ENCODE data around the gene ZBTB46. TPM values are rescaled to one million over a fixed set of nuclear protein-coding genes. Genes with fewer than 3 reads are reported as not detected.
A peak's percentile ranks its signal among the peaks of the same experiment; 100 is the strongest.
"Not testable (repeated sequence)": the region's sequence is repeated elsewhere in the genome, so short reads cannot be mapped to it uniquely, and the experiment has no call there.

ZBTB46 gene
- total RNA-seq, 1 donor, result 0.36 TPM

DNA sequence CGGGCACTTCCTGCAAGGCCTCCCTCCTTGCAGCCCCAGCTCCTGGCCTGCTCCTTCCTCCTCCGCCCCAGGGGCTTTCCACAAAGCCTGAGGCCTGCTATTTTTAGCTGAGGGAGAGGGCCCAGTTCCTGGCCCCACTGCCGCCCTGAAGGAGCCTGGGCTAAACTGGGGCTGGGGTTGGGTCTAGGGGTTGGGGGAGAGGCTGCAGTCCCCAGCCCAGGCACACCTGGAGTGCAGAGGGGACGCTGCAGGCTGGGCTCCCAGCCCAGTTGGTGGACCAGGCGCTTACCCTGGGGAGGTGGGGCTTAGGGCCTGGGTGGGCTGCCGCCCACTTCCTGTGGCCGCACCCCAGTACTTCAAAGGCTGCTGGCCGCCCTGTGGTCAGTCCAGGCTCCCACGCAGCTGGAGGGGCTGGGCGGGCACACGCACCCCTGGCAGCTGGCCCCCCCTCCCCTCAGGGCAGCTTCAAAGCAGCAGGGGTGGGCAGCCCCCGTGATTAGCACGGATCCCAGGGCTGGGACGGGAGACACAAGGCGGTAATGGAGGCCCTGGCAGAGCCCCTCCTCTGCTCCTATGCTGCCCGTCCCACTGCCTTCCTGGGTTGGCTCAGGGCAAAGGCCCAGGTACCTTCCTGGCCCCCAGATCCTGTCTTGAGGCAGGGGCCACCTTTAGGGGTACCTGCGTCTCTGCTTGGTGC is 23.2 kb upstream of the ZBTB46 start:
- H3K36me3 ChIP-seq (ENCODE audit: insufficient read depth, low read length), result no peaks in the 10 kb centered on the region
- peaks cover 19% of the 10 kb centered on the region for H3K27me3 ChIP-seq (ENCODE audit: insufficient read depth, low read length)
- peaks cover 11% of the 10 kb centered on the region for H4K20me1 ChIP-seq (ENCODE audit: insufficient read depth, low read length)
- TF ChIP-seq, protein P1, sequence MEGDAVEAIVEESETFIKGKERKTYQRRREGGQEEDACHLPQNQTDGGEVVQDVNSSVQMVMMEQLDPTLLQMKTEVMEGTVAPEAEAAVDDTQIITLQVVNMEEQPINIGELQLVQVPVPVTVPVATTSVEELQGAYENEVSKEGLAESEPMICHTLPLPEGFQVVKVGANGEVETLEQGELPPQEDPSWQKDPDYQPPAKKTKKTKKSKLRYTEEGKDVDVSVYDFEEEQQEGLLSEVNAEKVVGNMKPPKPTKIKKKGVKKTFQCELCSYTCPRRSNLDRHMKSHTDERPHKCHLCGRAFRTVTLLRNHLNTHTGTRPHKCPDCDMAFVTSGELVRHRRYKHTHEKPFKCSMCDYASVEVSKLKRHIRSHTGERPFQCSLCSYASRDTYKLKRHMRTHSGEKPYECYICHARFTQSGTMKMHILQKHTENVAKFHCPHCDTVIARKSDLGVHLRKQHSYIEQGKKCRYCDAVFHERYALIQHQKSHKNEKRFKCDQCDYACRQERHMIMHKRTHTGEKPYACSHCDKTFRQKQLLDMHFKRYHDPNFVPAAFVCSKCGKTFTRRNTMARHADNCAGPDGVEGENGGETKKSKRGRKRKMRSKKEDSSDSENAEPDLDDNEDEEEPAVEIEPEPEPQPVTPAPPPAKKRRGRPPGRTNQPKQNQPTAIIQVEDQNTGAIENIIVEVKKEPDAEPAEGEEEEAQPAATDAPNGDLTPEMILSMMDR (IDR thresholded peaks at IDR 0.05; ENCODE audit: extremely low read depth, low read depth, low read length), result no peak
- peak overlapping the region; percentile 33 for H3K4me3 ChIP-seq (ENCODE audit: insufficient read depth, low read length)
- H3K4me2 ChIP-seq (ENCODE audit: insufficient read depth, low read length), result no peak overlapping the region
- no peaks in the 10 kb centered on the region for H3K79me2 ChIP-seq (ENCODE audit: insufficient read depth, low read length)
- peaks cover 15% of the 10 kb centered on the region for H3K4me1 ChIP-seq (ENCODE audit: insufficient read depth, low read length)
- no peaks in the 10 kb centered on the region for H3K9me3 ChIP-seq (ENCODE audit: low read depth, low read length)
- H3K27ac ChIP-seq (ENCODE audit: low read depth, low read length), result no peak overlapping the region
- peak; percentile 94 for DNase-seq (ENCODE audit: insufficient read length, low spot score, missing footprints)
- no peak overlapping the region for H2AFZ ChIP-seq (ENCODE audit: low read length)

DNA sequence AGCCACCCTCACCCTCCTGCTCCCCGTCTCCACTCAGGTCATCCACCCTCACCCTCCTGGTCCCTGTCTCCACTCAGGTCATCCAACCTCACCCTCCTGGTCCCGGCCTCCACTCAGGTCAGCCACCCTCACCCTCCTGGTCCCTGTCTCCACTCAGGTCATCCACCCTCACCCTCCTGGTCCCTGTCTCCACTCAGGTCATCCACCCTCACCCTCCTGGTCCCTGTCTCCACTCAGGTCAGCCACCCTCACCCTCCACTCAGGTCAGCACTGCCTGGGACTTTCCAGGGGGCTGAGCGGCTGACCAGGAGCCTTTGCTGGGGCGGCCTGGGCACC is 22.6 kb upstream of the ZBTB46 start:
- H2AFZ ChIP-seq (ENCODE audit: low read length); H3K4me2 ChIP-seq (ENCODE audit: insufficient read depth, low read length); DNase-seq (ENCODE audit: insufficient read length, low spot score, missing footprints); H3K36me3 ChIP-seq (ENCODE audit: insufficient read depth, low read length); H3K27ac ChIP-seq (ENCODE audit: low read depth, low read length); H3K4me3 ChIP-seq (ENCODE audit: insufficient read depth, low read length); H3K79me2 ChIP-seq (ENCODE audit: insufficient read depth, low read length); H4K20me1 ChIP-seq (ENCODE audit: insufficient read depth, low read length); H3K9me3 ChIP-seq (ENCODE audit: low read depth, low read length): not testable (repeated sequence)
- H3K4me1 ChIP-seq (ENCODE audit: insufficient read depth, low read length), result peaks cover 12% of the 10 kb centered on the region
- H3K27me3 ChIP-seq (ENCODE audit: insufficient read depth, low read length), result peaks cover 19% of the 10 kb centered on the region

DNA sequence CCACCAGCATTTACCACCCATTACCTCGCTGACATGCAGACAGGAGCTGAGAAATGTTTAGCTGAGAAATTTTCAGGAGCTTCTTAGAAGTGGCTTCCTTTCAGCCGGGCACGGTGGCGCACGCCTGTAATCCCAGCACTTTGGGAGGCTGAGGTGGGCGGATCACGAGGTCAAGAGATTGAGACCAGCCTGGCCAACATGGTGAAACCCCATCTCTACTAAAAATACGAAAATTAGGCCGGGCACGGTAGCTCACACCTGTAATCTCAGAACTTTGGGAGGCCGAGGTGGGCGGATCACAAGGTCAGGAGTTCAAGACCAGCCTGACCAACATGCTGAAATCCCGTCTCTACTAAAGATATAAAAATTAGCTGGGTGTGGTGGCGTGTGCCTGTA is 20.5 kb upstream of the ZBTB46 start:
- H4K20me1 ChIP-seq (ENCODE audit: insufficient read depth, low read length); H3K4me3 ChIP-seq (ENCODE audit: insufficient read depth, low read length); H3K36me3 ChIP-seq (ENCODE audit: insufficient read depth, low read length); H2AFZ ChIP-seq (ENCODE audit: low read length); H3K4me2 ChIP-seq (ENCODE audit: insufficient read depth, low read length); H3K4me1 ChIP-seq (ENCODE audit: insufficient read depth, low read length); DNase-seq (ENCODE audit: insufficient read length, low spot score, missing footprints); H3K9me3 ChIP-seq (ENCODE audit: low read depth, low read length); H3K79me2 ChIP-seq (ENCODE audit: insufficient read depth, low read length); H3K27ac ChIP-seq (ENCODE audit: low read depth, low read length): not testable (repeated sequence)
- H3K27me3 ChIP-seq (ENCODE audit: insufficient read depth, low read length), result peaks cover 26% of the 10 kb centered on the region

DNA sequence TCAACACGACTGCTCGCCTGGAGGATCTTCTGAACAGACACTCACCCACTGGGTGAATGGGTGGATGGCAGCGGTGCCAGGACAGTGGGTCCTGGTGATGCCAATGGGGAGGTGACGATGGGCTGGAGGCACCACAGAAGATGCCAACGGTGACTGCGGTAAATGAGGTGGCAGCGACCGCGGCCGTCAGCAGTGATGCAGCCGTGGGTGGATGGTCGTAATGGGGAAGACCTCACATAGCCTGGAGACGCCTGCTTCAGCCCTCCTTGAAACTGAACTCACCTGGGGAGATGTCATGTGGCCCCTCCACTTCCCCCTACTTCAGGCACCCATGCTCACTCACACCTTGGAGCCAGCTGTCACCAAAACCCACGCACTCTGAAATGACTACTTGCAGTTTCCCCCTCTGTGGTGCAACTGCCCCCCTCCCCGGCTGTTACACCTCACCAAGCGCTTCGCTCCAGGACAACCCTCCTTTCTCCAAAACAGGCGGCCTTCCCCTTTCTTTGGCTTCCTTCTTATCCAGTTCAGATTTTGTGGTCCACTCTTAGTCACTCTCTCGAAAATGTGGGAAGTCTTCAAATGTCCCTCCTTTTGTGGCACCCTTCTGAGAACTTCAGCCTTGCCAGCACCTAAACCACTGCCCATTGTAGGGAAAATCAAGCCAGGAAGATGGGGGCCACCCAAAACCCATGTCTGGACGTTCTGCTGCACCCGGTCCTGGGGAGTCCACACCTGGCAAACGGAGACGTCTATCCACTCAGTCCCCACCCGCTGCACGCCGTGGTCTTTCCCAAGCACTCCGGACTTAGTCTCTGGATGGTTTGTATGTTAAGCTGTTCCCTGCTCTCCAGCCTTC is 19.9 kb upstream of the ZBTB46 start:
- H4K20me1 ChIP-seq (ENCODE audit: insufficient read depth, low read length), result no peaks in the 10 kb centered on the region
- DNase-seq (ENCODE audit: insufficient read length, low spot score, missing footprints), result peak; percentile 83
- H3K4me2 ChIP-seq (ENCODE audit: insufficient read depth, low read length), result no peak overlapping the region
- peaks cover 7% of the 10 kb centered on the region for H3K4me1 ChIP-seq (ENCODE audit: insufficient read depth, low read length)
- no peaks in the 10 kb centered on the region for H3K79me2 ChIP-seq (ENCODE audit: insufficient read depth, low read length)
- H2AFZ ChIP-seq (ENCODE audit: low read length), result no peak overlapping the region
- no peaks in the 10 kb centered on the region for H3K36me3 ChIP-seq (ENCODE audit: insufficient read depth, low read length)
- H3K9me3 ChIP-seq (ENCODE audit: low read depth, low read length), result no peaks in the 10 kb centered on the region
- TF ChIP-seq, protein P1 (IDR thresholded peaks at IDR 0.05; ENCODE audit: extremely low read depth, low read depth, low read length), result no peak
- H3K27me3 ChIP-seq (ENCODE audit: insufficient read depth, low read length), result peaks cover 25% of the 10 kb centered on the region
- no peak overlapping the region for H3K4me3 ChIP-seq (ENCODE audit: insufficient read depth, low read length)
- no peak overlapping the region for H3K27ac ChIP-seq (ENCODE audit: low read depth, low read length)
